Testis (tissue), 3 donors: ENCODE measurements around the gene CARD8. TPM values are rescaled to one million over a fixed set of nuclear protein-coding genes. Genes with fewer than 3 reads are reported as not detected.
"Not testable (repeated sequence)": the region's sequence is repeated elsewhere in the genome, so short reads cannot be mapped to it uniquely, and the experiment has no call there.

Experiments
- DNase-seq: peaks from one replicate; pipeline ENCODE4 v3.0.0-alpha.2; 2019
- H3K27ac ChIP-seq, 2 donors: fragments of 200-600 bp; sonication (generic); one replicate each; pipeline ENCODE4 v1.5.1; 2019
- H3K27me3 ChIP-seq: fragments of 200-600 bp; sonication (generic); one replicate; pipeline ENCODE4 v1.5.1; 2019
- H3K36me3 ChIP-seq: fragments of 200-600 bp; sonication (generic); one replicate; pipeline ENCODE4 v1.5.1; 2017; ENCODE audit warnings: low read depth; ENCODE audit errors: missing control alignments
- H3K4me1 ChIP-seq: fragments of 200-600 bp; sonication (generic); one replicate; pipeline ENCODE4 v1.5.1; 2019
- H3K4me3 ChIP-seq, 2 donors: fragments of 200-600 bp; sonication (generic); one replicate each; pipeline ENCODE4 v1.5.1; 2017 to 2019
- H3K9me3 ChIP-seq: fragments of 200-600 bp; sonication (generic); one replicate; pipeline ENCODE4 v1.5.1; 2017
- CTCF ChIP-seq, 3 experiments: fragments of 450-650 bp in 2 of 3; fragments of 200-600 bp in 1 of 3; sonication (generic) in 1 of 3; IDR thresholded peaks; one replicate each; pipeline ENCODE4 v1.5.1; 2016 to 2019; ENCODE audit warnings: antibody characterized with exemption in 3 of 3, mild to moderate bottlenecking in 2 of 3, moderate library complexity in 1 of 3
- POLR2A ChIP-seq: fragments of 450-650 bp; IDR thresholded peaks from one replicate; pipeline ENCODE4 v1.6.1; 2017; ENCODE audit warnings: antibody characterized with exemption, mild to moderate bottlenecking, moderate library complexity
- WGBS, 2 donors: methylation state at CpG; one replicate each; pipeline ENCODE4 v1.1.5; 2018; 5-methylcytosine and 5-hydroxymethylcytosine counted together
- intact Hi-C: fragments of 100-400 bp; cut with DNase I; formaldehyde crosslinking; loops from one replicate; pipeline ENCODE4 v1.15.1; 2023; ENCODE audit warnings: low total_unique reads
- polyA plus RNA-seq: library from polyadenylated mRNA; stranded (reverse); fragments of 350-450 nt; fragmentation: Illumina TruSeq; extraction: RNeasy Lipid Tissue Mini Kit (QIAGEN cat#74804); gene quantifications from one replicate; pipeline ENCODE4 v1.2.3, GENCODE V29; 2014; ENCODE audit warnings: low read depth, low replicate concordance; ENCODE audit not compliant: insufficient read depth
- total RNA-seq, 2 donors: library from RNA; depleted of rRNA; stranded (reverse); fragments of >200 nt; gene quantifications; one replicate each; pipeline ENCODE4 v1.2.3, GENCODE V29; 2016

CARD8 gene
- total and polyA plus RNA-seq, 3 donors from 2014 or later, result 45.4 to 68.4 (median 53.9) TPM

DNA sequence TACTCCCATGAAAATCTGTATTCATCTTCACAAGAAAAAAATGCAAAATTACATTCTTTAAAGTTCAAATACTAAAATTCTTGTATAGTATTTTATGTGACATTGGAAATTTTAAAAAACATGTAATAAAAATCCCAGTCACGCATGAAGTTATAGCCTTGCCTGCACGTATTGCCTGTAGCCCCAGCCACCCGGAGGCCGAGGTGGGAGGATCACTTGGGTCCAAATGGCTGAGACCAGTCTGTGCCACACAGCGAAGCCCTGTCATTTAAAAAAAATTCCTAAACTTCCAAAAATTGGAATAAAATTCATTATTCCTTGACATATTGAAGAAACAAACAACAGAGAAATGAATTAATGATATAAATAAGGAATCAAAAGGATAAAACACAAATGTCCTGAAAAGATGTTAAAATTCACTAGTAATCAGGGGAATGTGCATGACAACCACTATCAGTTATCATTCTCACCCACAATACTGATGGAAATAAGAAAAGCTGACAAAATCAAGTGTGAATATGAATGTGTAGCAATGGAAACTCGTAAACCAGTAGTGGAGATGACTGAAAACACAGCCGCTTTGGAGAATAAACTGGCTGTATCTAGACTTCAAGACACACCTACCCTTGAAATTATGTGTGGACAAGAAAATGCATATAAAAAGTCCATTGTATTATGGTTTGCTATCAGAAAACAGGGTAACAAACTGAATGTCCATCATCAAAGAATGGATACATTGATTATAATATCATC, 7.5 kb downstream of the CARD8 start:
- Histone ChIP-seq H3K27ac (no peak overlapping the region), H3K9me3 (no peaks in the 10 kb centered on the region), H3K4me3 (no peak overlapping the region), H3K4me1 (no peaks in the 10 kb centered on the region), H3K36me3 (no peaks in the 10 kb centered on the region), H3K27me3 (no peaks in the 10 kb centered on the region)
- WGBS, 2 donors, result 79 to 81% methylated on average over 7 of the region's 7 CpGs
- DNase-seq, result no peak
- TF ChIP-seq CTCF (IDR thresholded peaks at IDR 0.05) (no peak), POLR2A (no peak)
- intact Hi-C loops, result no loop called here

DNA sequence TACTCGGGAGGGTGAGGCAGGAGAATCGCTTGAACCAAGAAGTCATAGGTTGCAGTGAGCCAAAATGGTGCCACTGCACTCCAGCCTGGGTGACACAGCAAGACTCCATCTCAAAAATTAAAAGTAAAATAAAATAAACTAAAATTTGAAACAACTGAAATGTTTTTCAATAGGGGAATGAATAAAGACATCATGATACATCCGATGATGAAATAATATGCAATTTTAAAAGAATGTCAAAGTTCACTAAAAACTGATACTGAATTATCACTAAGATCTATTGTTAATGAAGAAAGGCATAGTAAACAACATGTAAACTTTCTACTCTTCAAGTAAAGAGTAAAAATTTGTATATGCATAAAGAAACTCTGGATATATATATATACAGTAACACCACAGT, 8.5 kb downstream of the CARD8 start:
- H3K36me3 ChIP-seq, result no peaks in the 10 kb centered on the region
- intact Hi-C loops, result no loop called here
- TF ChIP-seq CTCF (IDR thresholded peaks at IDR 0.05) (no peak), POLR2A (no peak)
- 96% methylated on average over 3 of the region's 3 CpGs for WGBS, 2 donors
- no peak overlapping the region for H3K4me3 ChIP-seq
- no peaks in the 10 kb centered on the region for H3K9me3 ChIP-seq
- H3K27me3 ChIP-seq, result no peaks in the 10 kb centered on the region
- H3K27ac ChIP-seq, result no peak overlapping the region
- DNase-seq, result no peak
- no peaks in the 10 kb centered on the region for H3K4me1 ChIP-seq

GRCh38 chr19:48246101-48246500, 9.6 kb downstream of the CARD8 start:
- TF ChIP-seq CTCF (IDR thresholded peaks at IDR 0.05), result no peak
- TF ChIP-seq POLR2A, result no peak
- Histone ChIP-seq H3K4me3 (no peak overlapping the region), H3K9me3 (no peaks in the 10 kb centered on the region), H3K27ac (no peak overlapping the region), H3K27me3 (no peaks in the 10 kb centered on the region), H3K36me3 (no peaks in the 10 kb centered on the region), H3K4me1 (no peaks in the 10 kb centered on the region)
- DNase-seq, result no peak
- WGBS, 2 donors, result 79 to 87% methylated on average over 5 of the region's 5 CpGs
- intact Hi-C loops, result no loop called here

DNA sequence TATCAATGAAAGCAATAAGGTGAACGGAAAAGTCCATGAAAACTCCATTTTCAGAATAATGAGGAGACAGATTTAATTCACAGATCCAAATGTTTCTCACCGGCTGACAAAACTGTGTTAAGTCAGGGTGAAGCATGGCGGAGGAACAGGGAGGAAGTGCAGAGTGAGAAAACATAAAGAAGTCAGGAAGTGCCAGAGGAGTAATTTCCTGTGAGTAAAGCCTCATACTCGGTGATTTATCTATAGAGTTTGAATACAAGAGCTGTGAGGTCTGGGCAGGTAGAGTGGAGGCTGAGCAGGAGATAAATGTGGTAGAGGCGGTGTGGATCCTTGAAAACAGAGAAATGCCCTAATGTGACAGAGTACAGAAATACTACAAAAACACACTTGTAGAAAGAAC, 11.4 kb downstream of the CARD8 start:
- intact Hi-C loops, result no loop called here
- 75 to 78% methylated on average over 5 of the region's 5 CpGs for WGBS, 2 donors
- Histone ChIP-seq H3K9me3 (no peaks in the 10 kb centered on the region), H3K4me1 (no peaks in the 10 kb centered on the region), H3K27ac (no peak overlapping the region), H3K36me3 (no peaks in the 10 kb centered on the region), H3K4me3 (no peak overlapping the region), H3K27me3 (no peaks in the 10 kb centered on the region)
- TF ChIP-seq CTCF (IDR thresholded peaks at IDR 0.05) (no peak), POLR2A (no peak)
- no peak for DNase-seq

GRCh38 chr19:48241771-48242170, 13.9 kb downstream of the CARD8 start:
- H3K4me1 ChIP-seq, H3K4me3 ChIP-seq, H3K27ac ChIP-seq, H3K27me3 ChIP-seq, H3K36me3 ChIP-seq, intact Hi-C loops, DNase-seq, H3K9me3 ChIP-seq: not testable (repeated sequence)
- 96% methylated on average over 6 of the region's 6 CpGs for WGBS, 2 donors
